IMR-90 (cell line): ENCODE results near the gene CAPSL. TPM values are rescaled to one million over a fixed set of nuclear protein-coding genes. Genes with fewer than 3 reads are reported as not detected.

Experiments used
- ATAC-seq: fragments of 200-7000 bp; cut with Tn5 transposase; 2 replicates; pipeline ENCODE4 v1.9.1; 2020; ENCODE audit warnings: low read depth, mild to moderate bottlenecking, moderate library complexity
- BruUV-seq: library from RNA; stranded (reverse); fragments of 400-500 nt; replicated peaks from 2 replicates; lab custom pipeline; 2021; lab: Mats Ljungman, UMichigan
- CTCF ChIA-PET: fragments of 300-600 bp; formaldehyde crosslinking; extraction: SDS; loops from one replicate; lab custom pipeline; 2021; ENCODE audit warnings: antibody characterized with exemption; lab: Yijun Ruan, JAX
- POLR2A ChIA-PET: fragments of 300-600 bp; sonication (Branson Sonifier 250); formaldehyde crosslinking; loops from one replicate; lab custom pipeline; 2022; ENCODE audit warnings: antibody characterized with exemption; ENCODE audit not compliant: unreplicated experiment; lab: Charles Lee
- DNase-seq: peaks from one replicate; pipeline ENCODE4 v3.0.0; 2013
- H2AFZ ChIP-seq: replicated peaks from 2 replicates; pipeline ENCODE3; 2013; ENCODE audit warnings: low read length, mild to moderate bottlenecking; ENCODE audit not compliant: poor library complexity
- H2AK5ac ChIP-seq: 2 replicates; pipeline ENCODE4 v1.6.1; 2013; ENCODE audit warnings: low read depth, low read length, inconsistent platforms
- H2AK9ac ChIP-seq: replicated peaks from 2 replicates; pipeline ENCODE3; 2013; ENCODE audit warnings: mild to moderate bottlenecking, low read depth, low read length, moderate library complexity; ENCODE audit not compliant: poor library complexity
- H2BK120ac ChIP-seq: 2 replicates; pipeline ENCODE4 v1.6.1; 2013; ENCODE audit warnings: low read depth, low read length, inconsistent platforms
- H2BK15ac ChIP-seq: 3 replicates; pipeline ENCODE4 v1.6.1; 2013; ENCODE audit warnings: low read depth, low read length, inconsistent platforms
- H2BK20ac ChIP-seq: 2 replicates; pipeline ENCODE4 v1.6.1; 2013; ENCODE audit warnings: low read depth, mild to moderate bottlenecking, inconsistent platforms, low read length, moderate library complexity
- H2BK5ac ChIP-seq: 2 replicates; pipeline ENCODE4 v1.6.1; 2013; ENCODE audit warnings: mild to moderate bottlenecking, low read depth, low read length, inconsistent platforms; ENCODE audit not compliant: poor library complexity, severe bottlenecking
- H3K14ac ChIP-seq: replicated peaks from 2 replicates; pipeline ENCODE4 v1.6.1; 2013; ENCODE audit warnings: low read depth, low read length, inconsistent platforms
- H3K18ac ChIP-seq: 2 replicates; pipeline ENCODE4 v1.6.1; 2013; ENCODE audit warnings: low read depth, low read length, control low read depth
- H3K23ac ChIP-seq: 2 replicates; pipeline ENCODE4 v1.6.1; 2013; ENCODE audit warnings: low read depth, low read length, inconsistent platforms
- H3K27ac ChIP-seq: 2 replicates; pipeline ENCODE4 v1.5.1; 2013; ENCODE audit warnings: mild to moderate bottlenecking, control low read depth, low read length; ENCODE audit not compliant: insufficient read depth
- H3K27me3 ChIP-seq: 2 replicates; pipeline ENCODE4 v1.6.1; 2013; ENCODE audit warnings: low read length; ENCODE audit not compliant: control insufficient read depth, insufficient read depth
- H3K36me3 ChIP-seq: 2 replicates; pipeline ENCODE4 v1.6.1; 2013; ENCODE audit warnings: low read length, mixed read lengths; ENCODE audit not compliant: control insufficient read depth, insufficient read depth
- H3K4ac ChIP-seq: 2 replicates; pipeline ENCODE4 v1.6.1; 2013; ENCODE audit warnings: low read depth, low read length, inconsistent platforms
- H3K4me1 ChIP-seq: 2 replicates; pipeline ENCODE4 v1.6.1; 2013; ENCODE audit warnings: low read length, mixed read lengths; ENCODE audit not compliant: control insufficient read depth, insufficient read depth
- H3K4me2 ChIP-seq: 2 replicates; pipeline ENCODE4 v1.6.1; 2013; ENCODE audit warnings: low read depth, mild to moderate bottlenecking, control low read depth, low read length, moderate library complexity
- H3K4me3 ChIP-seq: 2 replicates; pipeline ENCODE4 v1.5.1; 2013; ENCODE audit warnings: low read depth, mild to moderate bottlenecking, control low read depth, low read length, moderate library complexity; ENCODE audit not compliant: insufficient read depth
- H3K56ac ChIP-seq: 2 replicates; pipeline ENCODE4 v1.6.1; 2013; ENCODE audit warnings: low read length, inconsistent platforms; ENCODE audit not compliant: insufficient read depth; ENCODE audit errors: extremely low read depth
- H3K79me1 ChIP-seq, 2 experiments: 2 replicates each; pipeline ENCODE4 v1.6.1; 2013; ENCODE audit warnings: low read length in 2 of 2, inconsistent platforms in 1 of 2, low read depth in 1 of 2
- H3K9ac ChIP-seq: 2 replicates; pipeline ENCODE4 v1.6.1; 2013; ENCODE audit warnings: low read depth, low read length, control low read depth
- H3K9me1 ChIP-seq: 2 replicates; pipeline ENCODE4 v1.6.1; 2013; ENCODE audit warnings: low read length, inconsistent platforms; ENCODE audit not compliant: insufficient read depth
- H3K9me3 ChIP-seq: 2 replicates; pipeline ENCODE4 v1.6.1; 2013; ENCODE audit warnings: low read length; ENCODE audit not compliant: control insufficient read depth, insufficient read depth
- H4K20me1 ChIP-seq: 2 replicates; pipeline ENCODE4 v1.6.1; 2013; ENCODE audit warnings: low read length, inconsistent platforms; ENCODE audit not compliant: insufficient read depth
- H4K5ac ChIP-seq: 2 replicates; pipeline ENCODE4 v1.6.1; 2013; ENCODE audit warnings: mild to moderate bottlenecking, low read depth, low read length, control low read depth
- H4K8ac ChIP-seq, 2 experiments: 2 replicates each; pipeline ENCODE4 v1.6.1; 2013; ENCODE audit warnings: low read depth in 2 of 2, low read length in 2 of 2, control low read depth in 1 of 2, inconsistent platforms in 1 of 2
- H4K91ac ChIP-seq: 2 replicates; pipeline ENCODE4 v1.6.1; 2013; ENCODE audit warnings: low read depth, low read length, inconsistent platforms; ENCODE audit not compliant: insufficient read depth
- BHLHE40 ChIP-seq: fragments of 150-350 bp; IDR thresholded peaks from 2 replicates; pipeline ENCODE4 v1.6.1; 2016; ENCODE audit warnings: mild to moderate bottlenecking, low read depth, low read length
- POLR2A ChIP-seq: IDR thresholded peaks from 2 replicates; pipeline ENCODE4 v1.6.1; 2012; ENCODE audit warnings: mild to moderate bottlenecking, low read depth, low read length
- WGBS, 2 experiments: methylation state at CpG; one replicate each; pipeline versions ENCODE4 v1.1.5 to v1.1.7; 2013; ENCODE audit warnings: missing lambda C conversion rate in 2 of 2; ENCODE audit not compliant: insufficient read length in 1 of 2; ENCODE audit errors: extremely low coverage in 2 of 2; 5-methylcytosine and 5-hydroxymethylcytosine counted together
- dilution Hi-C: fragments of 300-500 bp; cut with HindIII; formaldehyde crosslinking; loops from one replicate; pipeline ENCODE4 v1.14.3; 2018; ENCODE audit warnings: low sequenced_read_pairs; ENCODE audit not compliant: unreplicated experiment
- in situ Hi-C: fragments of 300-500 bp; cut with MboI; formaldehyde crosslinking; loops from 3 replicates; pipeline ENCODE4 v1.14.3; 2019; ENCODE audit warnings: low sequenced_read_pairs, inconsistent platforms, mixed read lengths
- intact Hi-C: fragments of 100-400 bp; cut with micrococcal nuclease; formaldehyde crosslinking; loops from 2 replicates; pipeline ENCODE4 v1.10.0; 2022
- polyA plus RNA-seq, 3 experiments: library from polyadenylated mRNA; depleted of rRNA; stranded (reverse); fragments of >200 nt; gene quantifications; 2 replicates each; pipeline ENCODE4 v1.2.3, GENCODE V29; 2012; ENCODE audit warnings: low replicate concordance in 1 of 3
- total RNA-seq: library from RNA; depleted of rRNA; stranded (reverse); fragments of >200 nt; gene quantifications from 2 replicates; pipeline ENCODE4 v1.2.3, GENCODE V29; 2012

Gene CAPSL
- total and polyA plus RNA-seq, 2 of the 4 experiments (the other 2 are of a cell fraction): 0.09 TPM; not detected in 1

DNA sequence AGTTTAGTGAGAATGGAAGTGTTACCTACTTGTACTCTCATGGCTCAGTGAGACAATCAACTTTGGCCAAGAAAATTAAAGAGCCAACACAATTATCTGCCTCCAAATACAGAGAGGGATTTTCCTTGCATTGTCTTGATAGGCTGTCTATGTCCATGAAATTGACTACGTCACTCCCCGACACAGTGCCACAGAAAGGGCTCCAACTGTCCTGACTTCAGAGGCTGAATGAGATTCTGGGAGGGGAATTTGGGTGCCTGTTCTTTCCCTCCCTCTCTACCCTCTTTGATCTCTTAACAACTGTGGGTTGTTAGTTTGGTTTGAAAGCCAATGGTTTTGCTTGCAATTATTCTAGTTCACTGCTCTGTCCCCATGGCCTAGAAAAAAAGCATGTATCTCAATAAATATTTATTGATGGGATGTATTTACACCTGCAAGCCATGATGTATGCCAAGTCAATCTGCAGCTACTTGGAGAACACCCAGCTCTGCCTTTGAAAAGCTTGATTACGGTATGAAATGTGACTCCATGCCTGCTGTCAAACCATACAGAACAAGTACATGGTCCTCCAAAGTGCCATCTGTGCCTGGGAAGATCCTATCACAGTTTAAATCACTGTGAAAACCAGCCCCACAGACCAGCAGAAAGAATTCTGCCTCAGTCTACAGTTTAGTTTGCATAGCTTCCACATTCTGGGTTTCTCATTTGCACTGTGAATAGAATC is 37.3 kb downstream of the CAPSL start:
- H3K27me3 ChIP-seq: no peaks in the 10 kb centered on the region
- no peaks in the 10 kb centered on the region for H3K9me3 ChIP-seq
- no peak overlapping the region for H3K56ac ChIP-seq
- no peak overlapping the region for H3K9ac ChIP-seq
- no peak overlapping the region for H2BK5ac ChIP-seq
- H2AK9ac ChIP-seq: no peak overlapping the region
- ChIA-PET CTCF (no interaction called here), POLR2A (no interaction called here)
- TF ChIP-seq POLR2A: no peak
- no peak for TF ChIP-seq BHLHE40
- dilution Hi-C loops: no loop called here
- H3K79me1 ChIP-seq: no peaks in the 10 kb centered on the region
- no peak overlapping the region for H3K14ac ChIP-seq
- no peak overlapping the region for H3K4ac ChIP-seq
- DNase-seq (no peak), ATAC-seq (no peak)
- H2BK15ac ChIP-seq: no peak overlapping the region
- H3K23ac ChIP-seq: no peak overlapping the region
- no peak overlapping the region for H3K18ac ChIP-seq
- no peaks in the 10 kb centered on the region for H4K20me1 ChIP-seq
- 80% methylated on average over 1 of the region's 3 CpGs; no CpG with 5 or more reads in 1 of the 2 experiments for WGBS, 2 experiments
- no peak overlapping the region for H4K8ac ChIP-seq
- H3K9me1 ChIP-seq: no peaks in the 10 kb centered on the region
- H3K27ac ChIP-seq: no peak overlapping the region
- intact Hi-C loops: no loop called here
- H3K36me3 ChIP-seq: no peaks in the 10 kb centered on the region
- in situ Hi-C loops: no loop called here
- peaks cover 3% of the 10 kb centered on the region for H3K4me1 ChIP-seq
- no peak overlapping the region for H2AFZ ChIP-seq
- no peak overlapping the region for H2BK20ac ChIP-seq
- H2AK5ac ChIP-seq: no peak overlapping the region
- H4K91ac ChIP-seq: no peak overlapping the region
- no peak overlapping the region for H3K4me2 ChIP-seq
- no peak overlapping the region for H3K4me3 ChIP-seq
- no peak overlapping the region for H4K5ac ChIP-seq
- no peak overlapping the region; the same call in 1 of the 2 replicates for H2BK120ac ChIP-seq
- BruUV-seq: no TSS peak
